ENCODE measurements around the gene DNASE1L2.

- no peak for TF ChIP-seq CTCF (IDR thresholded peaks at IDR 0.05)
- TF ChIP-seq POLR2A (IDR thresholded peaks at IDR 0.05), result no peak
These were observed 44.8 kb downstream of the DNASE1L2 start for GRCh38 chr16:2280981-2281542.
